ENCODE data around the gene PRKCH.
A peak's percentile ranks its signal among the peaks of the same experiment; 100 is the strongest.
"Not testable (repeated sequence)": the region's sequence is repeated elsewhere in the genome, so short reads cannot be mapped to it uniquely, and the experiment has no call there.

PRKCH gene

DNA sequence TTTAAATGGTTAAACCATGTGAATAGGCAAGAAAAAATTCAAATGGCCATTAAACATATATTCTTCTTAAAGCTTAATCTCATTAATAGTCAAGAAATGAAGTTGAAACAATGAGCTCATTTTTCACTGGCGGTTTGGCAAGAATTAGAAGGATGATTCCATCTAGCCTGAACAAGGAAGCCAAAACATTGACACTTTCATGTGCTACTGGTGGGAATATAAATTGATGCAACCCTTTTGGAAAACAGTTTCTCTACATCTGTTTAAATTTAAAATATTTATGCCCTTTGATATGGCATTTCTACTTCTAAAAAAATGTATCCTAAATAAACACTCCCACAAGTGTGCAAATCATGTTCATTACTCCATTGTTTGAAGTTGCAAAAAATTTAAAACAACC lies 199.2 kb downstream of the PRKCH start:
- DNase-seq: no peak

DNA sequence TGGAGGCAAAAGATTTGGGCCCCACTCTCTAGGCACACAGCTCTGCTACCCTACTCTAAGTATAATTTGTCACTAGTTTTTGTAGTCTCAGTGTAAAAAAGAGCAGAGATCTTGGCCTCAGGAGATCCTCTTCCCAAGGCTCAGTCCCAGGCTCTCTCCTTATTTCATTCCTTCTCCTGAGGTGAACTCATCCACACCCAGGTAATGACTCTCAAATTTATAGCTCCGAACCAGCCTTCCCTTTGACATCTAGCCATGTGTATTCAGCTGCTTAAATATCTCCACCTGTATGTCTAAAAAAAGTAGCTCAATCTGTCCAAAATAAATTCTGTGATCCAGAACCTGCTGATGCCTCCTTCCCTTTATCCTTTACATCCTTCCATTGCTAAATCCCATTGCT lies 200.4 kb downstream of the PRKCH start:
- no peak for DNase-seq

DNA sequence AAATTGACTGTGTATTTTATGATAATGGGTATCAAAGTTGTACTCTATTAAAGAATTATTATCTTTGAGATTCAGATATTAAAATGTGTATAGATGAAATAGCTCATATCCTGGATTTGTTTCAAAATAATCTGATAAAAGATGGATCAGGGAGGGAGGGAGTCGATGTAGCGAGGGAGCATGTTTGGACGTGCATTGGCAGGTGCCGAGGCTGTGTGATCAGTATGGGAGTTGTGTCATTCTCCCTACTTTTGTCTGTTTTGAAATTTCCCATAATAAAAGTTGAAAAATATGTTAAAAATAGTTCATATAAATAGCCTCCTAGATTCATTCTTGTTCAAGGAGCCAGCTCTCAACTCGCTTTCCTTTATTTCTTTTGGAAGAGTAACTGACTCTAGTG lies 202.4 kb downstream of the PRKCH start:
- DNase-seq: no peak

DNA sequence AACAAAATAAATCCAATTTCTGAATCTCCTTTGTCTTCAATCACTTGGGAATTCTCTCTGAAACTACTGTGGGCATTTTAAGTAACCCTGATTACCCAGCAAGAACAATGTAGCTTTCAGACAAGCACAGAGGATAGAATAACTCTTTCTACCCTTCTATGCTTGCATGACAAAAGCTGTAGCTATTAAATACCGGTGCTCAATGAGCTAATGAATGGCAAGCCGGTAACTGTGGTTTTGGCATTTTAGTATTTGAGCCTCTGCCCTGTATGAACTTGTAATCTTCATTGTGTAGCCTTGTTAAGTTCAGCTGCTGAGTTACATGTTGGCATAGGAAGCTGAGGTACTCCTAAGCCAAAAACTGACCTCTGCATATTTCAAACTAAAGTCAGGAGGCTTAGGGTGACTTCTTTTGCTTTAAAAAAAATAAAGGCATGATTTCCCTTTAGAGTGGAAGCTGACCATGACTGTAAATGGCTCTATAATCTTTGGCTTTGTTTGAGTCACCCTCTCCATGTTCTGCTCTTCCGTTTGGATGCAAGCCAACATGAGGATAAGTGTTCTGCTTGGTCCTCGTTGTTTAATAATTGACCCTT lies 202.9 kb downstream of the PRKCH start:
- DNase-seq: no peak

DNA sequence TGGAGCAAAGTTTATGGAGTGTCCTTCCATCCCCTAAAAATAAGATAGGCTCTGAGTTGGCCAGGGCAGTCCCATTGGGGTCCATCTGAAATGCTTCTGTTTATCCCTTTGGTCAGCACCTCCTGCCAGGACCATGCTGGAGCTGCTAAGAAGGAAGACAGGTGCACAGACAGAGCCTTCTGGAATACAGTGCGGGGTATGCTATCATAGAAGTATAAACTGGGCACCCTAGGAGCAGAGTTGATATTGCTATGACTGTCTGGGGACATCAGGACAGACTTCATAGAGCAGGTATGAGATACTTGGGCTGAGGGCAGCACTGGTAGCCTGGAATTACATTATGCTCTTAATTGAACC lies 203.5 kb downstream of the PRKCH start:
- no peak for DNase-seq

DNA sequence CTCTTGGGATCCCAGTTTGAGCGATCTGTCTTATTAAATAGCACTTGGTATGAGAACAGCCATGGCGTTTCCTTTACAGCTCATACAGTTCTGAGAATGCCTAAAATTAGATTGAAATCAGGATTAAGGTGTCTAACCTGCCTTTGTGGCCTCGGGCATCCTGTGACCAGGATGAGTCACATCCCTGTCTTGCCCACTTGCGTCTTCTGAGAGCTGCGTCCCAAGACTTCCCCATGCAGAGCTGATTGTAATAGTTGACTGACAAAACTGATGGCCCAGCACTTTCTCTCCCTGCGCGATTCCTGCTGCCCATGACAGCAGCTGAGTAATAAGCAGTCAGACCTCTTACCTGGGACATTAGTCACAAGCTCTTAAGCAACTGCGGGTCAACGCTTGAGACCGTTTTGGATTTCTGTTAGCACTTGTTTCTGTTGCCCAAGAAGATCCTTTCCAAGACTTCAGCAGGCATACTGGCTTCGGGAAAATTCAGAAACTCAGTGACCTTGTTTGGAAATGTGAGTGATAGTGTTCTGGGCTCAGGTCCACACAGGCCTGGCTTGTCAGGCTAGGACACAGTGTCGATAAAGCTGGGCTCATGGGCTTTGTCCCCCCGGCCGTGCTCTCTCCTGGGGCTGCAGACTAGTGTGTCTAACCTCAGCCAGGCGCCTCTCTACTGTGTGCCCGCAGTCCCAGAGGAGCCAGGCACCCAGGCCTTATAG lies 204.1 kb downstream of the PRKCH start:
- DNase-seq: no peak

DNA sequence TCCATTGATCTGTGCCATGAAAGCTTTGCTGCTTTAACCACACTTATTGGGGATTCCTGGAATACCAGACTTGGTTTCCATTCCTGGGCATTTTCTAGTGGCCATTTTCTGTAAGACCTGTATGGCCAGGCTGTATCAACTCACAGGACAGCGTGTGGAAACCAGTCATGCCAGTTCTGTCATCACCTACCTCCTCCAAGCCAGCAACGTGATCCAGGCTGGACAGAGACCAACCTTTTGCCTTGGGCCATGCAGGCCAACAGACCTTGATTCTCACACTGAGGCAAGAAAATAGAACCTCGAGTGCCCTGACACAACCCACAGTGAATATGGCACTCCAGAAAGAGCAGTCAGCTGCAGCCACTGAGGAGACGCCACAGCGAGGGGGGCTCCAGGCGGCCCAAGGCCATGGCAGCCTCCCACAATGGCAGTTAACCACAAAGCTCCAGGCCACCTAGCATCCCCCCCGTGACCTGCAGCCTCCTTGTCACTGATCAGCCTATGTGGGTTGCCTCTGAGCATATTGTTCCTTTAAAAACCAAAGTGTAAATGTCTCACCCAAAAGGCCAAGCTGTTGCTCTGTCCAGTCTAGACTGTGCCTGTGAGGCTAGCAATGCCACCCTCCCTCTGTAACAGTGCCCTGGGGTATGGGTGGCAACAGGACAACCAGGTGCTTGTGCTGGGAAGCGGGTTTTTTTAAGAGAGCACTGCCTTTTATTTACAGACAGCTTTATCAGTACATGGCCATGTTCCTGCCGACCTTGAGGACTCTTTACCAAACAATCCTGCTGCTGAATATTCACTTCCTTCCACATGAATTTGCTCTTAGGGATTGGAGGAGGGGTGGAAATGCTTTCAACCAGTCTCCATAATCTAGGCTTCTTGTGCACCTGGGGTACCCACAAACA lies 205.3 kb downstream of the PRKCH start:
- DNase-seq: no peak

DNA sequence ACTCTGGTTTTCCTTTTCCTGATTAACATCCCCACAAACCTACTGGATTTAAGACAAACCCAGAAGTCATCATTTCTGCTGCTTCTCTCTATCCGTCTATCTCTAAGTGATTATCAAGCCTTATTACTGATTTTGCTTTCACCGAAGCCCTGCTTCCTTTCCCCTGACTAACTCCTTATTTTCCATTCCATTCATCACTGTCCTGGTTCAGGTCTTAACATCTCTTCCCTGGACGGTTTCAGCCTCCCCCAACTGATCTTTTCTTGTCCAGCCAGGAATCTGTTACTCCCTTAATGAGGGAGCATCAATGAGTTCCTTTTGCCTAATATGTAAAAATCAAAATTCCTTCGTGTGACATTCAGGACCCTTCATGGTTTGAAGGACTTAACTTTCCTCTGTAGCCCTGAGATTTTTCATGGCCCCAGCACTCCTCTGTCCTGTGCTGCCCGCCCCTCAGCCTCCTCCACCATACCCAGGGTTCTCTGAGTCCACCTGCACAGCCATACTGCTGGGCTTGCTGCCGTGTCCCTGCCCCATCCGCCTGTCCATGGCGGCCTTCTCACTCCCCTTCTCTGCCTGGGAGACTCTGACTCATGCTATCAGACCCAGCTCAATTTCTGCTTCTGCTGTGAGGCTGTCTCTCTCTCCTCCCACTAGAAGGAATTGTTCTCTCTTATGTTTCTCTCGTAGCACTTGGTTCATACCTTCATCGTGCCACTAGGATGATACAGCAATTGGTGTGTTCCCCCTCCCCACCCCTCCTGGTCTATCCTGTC lies 206.1 kb downstream of the PRKCH start:
- no peak for DNase-seq

DNA sequence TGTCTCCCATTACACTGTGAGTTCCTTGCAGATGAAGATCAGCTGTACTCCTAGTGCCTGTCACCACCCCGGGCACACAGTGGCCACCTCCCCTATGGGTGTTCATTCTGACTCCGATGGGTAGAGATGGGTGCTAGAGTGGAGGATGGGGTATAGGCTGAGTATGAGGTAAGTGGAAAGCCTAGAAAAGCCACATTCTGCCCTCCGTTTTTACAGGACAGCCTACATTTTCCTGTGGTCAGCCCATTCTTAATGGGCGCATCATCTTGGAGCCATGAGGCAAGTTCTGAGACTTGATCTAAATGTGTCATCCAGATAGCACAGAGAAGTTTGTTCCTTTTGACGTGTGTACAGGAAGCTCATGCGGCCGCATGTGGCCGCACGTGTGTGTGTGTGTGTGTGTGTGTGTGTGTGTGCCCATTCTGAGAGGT lies 207.2 kb downstream of the PRKCH start:
- no peak for DNase-seq

DNA sequence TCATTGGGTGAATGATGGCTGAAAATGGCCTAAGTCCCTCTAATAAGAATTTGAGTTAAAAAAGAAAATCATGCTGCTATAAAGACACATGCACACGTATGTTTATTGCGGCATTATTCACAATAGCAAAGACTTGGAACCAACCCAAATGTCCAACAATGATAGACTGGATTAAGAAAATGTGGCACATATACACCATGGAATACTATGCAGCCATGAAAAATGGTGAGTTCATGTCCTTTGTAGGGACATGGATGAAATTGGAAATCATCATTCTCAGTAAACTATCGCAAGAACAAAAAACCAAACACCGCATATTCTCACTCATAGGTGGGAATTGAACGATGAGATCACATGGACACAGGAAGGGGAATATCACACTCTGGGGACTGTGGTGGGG lies 208.0 kb downstream of the PRKCH start:
- not testable (repeated sequence) for DNase-seq

DNA sequence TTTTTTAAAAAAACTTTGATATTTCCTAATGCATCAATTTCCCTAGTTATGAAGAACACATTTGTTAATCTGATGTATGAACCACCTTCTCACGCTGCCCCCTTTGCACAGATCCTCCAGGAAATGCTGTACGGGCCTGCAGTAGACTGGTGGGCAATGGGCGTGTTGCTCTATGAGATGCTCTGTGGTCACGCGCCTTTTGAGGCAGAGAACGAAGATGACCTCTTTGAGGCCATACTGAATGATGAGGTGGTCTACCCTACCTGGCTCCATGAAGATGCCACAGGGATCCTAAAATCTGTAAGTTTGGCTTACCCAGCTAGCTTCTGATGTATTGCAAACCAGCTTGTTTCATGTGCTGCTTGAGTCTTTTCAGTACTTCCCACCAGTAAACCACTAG lies 208.9 kb downstream of the PRKCH start:
- DNase-seq: no peak

DNA sequence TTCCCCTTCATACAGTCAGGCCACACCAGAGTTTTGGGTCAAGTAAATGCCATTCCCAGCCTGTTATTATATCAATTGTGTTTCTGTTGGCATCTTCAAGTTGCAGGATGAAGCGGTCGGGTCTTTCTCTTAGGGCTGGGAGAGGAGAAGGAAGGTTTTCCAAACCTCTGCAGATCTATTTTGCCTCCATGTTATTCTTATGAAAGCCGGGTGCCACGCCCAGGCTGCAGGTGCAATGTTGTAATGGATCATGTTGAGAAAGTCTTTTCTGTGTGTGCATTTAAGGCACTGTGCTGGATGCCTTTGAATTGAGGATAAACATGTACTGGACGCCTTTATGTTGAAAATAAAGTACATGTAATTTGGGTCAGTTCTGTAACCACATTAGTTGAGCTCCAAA lies 209.5 kb downstream of the PRKCH start:
- no peak for DNase-seq

DNA sequence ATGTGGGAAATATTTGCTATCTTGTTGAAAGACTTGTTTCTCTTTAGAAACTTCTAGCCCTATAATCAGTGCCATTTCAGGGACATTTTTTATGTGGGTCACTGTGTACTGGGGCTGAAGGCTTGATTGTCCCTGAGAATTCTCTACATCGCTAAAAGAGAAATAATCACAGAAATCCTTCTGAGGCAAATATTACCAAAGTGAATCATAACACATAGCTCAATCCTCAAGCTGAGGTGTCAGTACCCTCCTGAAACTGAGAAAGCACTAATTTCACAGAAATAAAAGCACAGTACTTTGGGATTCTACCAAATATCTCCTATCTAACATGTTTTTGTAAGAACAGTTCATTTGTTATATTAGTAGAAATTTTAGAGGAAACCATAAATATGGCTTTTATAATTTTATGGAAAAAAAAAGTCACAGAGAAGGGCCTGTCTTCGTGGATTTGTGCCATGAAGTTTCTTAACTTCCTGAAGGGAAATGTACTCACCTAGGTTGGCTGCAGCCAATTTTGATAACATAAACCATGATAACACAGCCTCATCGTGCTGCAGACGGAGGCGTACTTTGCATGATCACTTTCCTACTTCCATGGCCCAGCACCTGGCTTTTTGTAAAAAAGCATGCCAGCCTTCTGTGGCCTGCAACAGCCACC lies 210.2 kb downstream of the PRKCH start:
- no peak for DNase-seq

DNA sequence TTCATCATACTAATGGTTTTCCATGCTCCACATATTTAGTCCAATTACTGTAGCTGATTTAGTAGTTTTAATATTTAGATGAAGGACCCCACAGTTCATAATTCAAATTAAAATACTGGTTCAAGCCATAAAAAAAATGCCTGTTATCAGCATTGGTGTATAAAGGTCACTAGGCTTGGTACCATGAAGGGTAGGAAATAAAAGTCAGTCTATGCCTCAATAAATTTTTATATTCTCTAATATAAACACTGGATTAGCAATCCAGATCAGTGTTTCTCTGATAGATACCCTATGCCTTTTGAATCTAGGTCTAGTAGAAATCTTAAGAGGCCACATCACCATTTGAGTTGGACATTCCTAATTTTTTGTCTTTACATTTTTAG lies 210.7 kb downstream of the PRKCH start:
- DNase-seq: no peak

DNA sequence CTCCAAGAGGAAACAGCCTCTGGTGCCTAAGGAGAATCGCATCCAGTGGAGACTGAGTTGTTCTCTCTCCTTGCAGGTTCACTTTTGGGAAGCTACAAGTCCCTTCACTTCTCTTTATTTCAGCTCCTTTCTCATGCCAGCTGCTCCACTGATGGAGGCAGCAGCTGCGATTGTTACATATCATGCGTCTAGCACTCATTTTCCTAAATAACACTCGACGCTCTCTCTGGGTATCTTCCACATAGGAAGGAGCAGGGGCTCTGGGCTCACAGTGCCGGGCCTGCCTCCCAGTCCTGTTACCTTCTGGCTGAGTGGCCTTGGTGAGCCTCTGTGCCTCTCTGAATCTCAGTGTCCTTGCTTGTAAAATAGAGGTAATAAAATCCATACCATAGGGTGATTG lies 211.4 kb downstream of the PRKCH start:
- no peak for DNase-seq

DNA sequence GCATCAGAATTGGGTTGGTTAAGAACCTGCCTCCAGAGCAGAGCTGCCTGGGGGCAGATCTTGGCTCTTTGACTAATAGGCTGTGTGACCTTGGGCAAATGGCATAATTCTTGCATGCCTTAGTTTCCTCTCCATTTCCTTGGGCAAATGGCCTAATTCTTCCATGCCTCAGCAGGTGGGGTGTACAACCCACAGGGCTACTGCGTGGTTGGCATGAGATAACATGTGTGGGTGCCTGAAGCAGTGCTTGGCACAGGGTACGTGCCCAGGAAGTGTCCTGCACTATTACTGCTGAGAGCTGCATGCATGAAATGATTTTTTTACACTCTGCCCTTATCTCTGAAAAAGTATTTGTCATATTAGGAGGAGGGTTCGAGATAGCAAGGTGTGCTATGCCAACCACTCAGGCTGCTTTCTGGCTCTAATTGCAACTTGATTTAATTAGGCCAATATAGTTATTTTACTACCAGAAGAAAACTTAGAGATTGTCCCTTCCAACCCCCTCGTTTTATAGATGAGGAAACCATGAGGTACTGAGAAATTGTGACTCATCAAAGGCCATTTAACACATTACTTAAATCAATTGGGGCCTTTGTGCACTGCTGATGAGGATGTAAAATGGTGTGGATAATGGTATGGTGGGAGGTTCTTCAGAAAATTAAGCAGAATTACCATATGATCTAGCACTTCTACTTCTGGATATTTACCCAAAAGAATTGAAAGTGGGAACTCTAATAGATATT lies 212.3 kb downstream of the PRKCH start:
- DNase-seq: no peak

DNA sequence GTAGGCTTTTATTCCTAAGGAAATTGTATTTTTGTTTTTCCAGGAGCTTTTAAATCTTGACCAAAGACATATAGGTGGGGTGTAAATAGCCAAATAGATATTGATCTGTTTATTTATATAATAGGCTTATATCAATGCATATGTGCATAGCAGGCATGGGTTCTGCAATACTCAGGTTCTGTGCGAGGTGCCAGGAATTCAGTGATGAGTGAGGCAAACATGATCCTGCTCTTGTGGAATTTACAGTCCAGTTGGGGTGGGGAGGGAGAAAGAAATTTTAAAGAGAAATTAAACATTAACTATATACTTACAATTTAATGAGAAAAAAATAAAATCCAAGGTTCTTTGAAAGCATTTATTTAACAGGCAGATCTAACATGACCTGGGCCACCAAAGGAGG lies 213.7 kb downstream of the PRKCH start:
- no peak for DNase-seq

DNA sequence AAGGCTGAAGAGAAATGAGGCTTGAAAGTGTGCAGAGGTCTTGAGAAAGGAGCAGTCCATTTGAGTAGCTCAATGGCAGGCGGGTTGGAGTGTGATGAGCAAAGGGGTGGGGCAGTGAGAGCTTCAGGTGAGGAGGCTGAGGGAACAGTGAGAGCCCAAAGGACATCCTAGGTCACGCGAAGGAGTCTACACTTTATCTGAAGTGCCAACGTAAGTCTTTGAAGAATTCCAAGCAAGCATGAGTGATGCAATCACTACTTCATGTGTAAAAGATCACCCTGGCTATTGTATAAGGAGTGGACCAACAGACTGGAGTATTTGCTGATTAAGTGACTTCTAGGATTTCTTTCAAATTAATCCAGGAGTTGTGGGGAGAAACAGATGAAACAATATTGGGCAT lies 214.1 kb downstream of the PRKCH start:
- no peak for DNase-seq

DNA sequence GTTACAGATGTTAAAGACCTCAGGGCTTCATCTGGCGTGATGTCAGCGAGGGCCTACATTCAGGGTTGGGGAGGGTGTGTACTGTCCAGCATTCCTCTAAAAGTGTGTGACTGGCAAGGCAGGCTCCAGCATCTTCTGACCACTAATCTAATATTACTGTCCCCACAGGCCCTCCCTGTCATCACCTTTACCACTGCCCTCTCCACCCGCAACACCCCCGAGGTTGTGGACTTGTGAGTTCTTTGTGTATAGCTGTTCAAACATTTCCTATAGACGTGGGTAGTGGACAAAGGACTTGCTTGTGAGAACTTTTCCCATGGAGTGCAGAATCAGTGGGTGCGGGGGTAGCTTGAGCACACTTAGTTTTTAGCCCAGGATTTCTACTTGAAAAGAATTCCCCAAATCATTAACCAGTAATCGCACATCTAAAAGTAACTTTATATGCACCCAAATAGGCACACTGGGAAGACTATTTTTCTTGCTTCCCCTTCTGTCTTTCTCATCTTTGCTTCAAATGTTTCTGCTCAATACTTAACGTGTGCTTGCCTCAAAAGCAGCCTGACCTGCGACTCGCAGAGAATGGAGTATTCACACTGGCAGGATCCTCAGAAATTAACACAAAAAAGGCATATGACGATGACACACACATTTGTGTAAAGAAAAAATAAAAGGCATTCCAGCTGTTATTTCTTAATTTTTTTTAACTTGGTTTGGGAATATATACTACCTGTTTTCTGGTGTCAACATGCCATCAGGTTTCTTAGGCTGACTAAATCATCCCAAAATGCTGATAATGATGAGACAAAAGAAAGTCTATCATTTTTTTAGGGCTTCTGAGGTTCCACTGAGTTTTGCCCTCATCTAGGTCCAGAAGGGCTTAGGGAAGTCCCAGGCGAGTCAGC lies 215.5 kb downstream of the PRKCH start:
- no peak for DNase-seq

DNA sequence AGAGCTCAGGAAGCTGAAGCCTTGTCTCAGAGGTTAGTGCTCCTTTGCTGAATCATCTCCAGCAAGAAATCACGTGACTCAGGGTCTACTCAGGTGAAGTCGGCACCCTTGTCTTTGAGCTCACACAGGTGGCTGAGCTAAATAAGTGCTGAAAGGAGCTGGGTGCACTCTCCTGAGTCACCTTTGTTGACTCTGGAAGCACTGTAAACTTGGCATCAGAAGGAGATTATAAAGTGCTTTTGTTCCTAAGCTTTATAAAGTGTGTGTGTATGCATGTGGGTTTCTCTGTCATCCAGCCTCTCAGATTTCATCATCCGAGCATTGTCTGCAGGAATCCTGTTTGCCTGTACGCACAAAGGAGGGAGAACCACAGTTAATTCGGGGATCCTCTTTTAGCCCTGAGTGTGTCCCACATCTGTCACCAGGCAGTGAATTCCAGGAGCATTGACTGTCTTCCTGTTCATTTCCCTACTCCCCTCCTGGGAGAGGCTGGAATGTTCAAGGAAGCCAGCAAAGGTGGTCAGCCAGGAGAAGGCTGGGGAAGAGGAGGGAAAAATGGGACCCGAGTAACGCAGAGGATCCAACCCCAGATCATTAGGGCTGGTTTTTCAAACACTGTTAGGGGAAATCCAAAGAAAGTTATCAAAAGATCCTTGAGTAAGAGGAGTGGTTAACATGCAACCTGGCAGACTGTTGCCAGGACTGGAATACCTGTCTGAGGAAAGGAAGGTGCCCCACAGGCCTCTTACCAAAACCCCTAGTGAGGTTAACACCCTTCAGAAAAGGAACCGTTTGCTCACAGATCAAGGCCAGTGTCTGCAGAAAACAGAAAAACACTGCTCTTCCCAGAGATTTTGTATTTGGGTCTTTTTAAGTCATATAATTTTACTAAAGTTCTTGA lies 216.4 kb downstream of the PRKCH start:
- DNase-seq: peak; percentile 47

Data from NCI-H2171 (cell line).